H9 (cell line): Measurements from ENCODE around the gene GLIS2. TPM values are rescaled to one million over a fixed set of nuclear protein-coding genes. Genes with fewer than 3 reads are reported as not detected.
"Not testable (repeated sequence)": the region's sequence is repeated elsewhere in the genome, so short reads cannot be mapped to it uniquely, and the experiment has no call there.

Source experiments
- DNase-seq: peaks from one replicate; pipeline ENCODE4 v3.0.0-alpha.2; 2017
- H2AFZ ChIP-seq: one replicate; pipeline ENCODE4 v1.6.1; 2013; ENCODE audit warnings: mild to moderate bottlenecking, low read length, control low read depth, moderate library complexity
- H2AK5ac ChIP-seq: 2 replicates; pipeline ENCODE4 v1.6.1; 2013; ENCODE audit warnings: low read length, control low read depth, mixed read lengths; ENCODE audit not compliant: insufficient read length
- H2BK120ac ChIP-seq: one replicate; pipeline ENCODE4 v1.6.1; 2013; ENCODE audit warnings: low read depth, mild to moderate bottlenecking, low read length, control low read depth, inconsistent platforms; ENCODE audit not compliant: poor library complexity, severe bottlenecking
- H2BK12ac ChIP-seq: 2 replicates; pipeline ENCODE4 v1.6.1; 2013; ENCODE audit warnings: low read length, control low read depth, mixed read lengths, low read depth; ENCODE audit not compliant: insufficient read length
- H2BK15ac ChIP-seq: 2 replicates; pipeline ENCODE4 v1.6.1; 2013; ENCODE audit warnings: low read depth, low read length, control low read depth
- H2BK20ac ChIP-seq: one replicate; pipeline ENCODE4 v1.6.1; 2013; ENCODE audit warnings: low read depth, mild to moderate bottlenecking, low read length, control low read depth, inconsistent platforms; ENCODE audit not compliant: poor library complexity, severe bottlenecking
- H2BK5ac ChIP-seq: 2 replicates; pipeline ENCODE4 v1.6.1; 2013; ENCODE audit warnings: low read length, control low read depth, mixed read lengths; ENCODE audit not compliant: insufficient read length
- H3K14ac ChIP-seq: 2 replicates; pipeline ENCODE4 v1.6.1; 2013; ENCODE audit warnings: low read length, control low read depth; ENCODE audit not compliant: insufficient read depth
- H3K18ac ChIP-seq: 2 replicates; pipeline ENCODE4 v1.6.1; 2013; ENCODE audit warnings: low read depth, mild to moderate bottlenecking, mixed read lengths, low read length, control low read depth; ENCODE audit not compliant: insufficient read length
- H3K23ac ChIP-seq: 2 replicates; pipeline ENCODE4 v1.6.1; 2013; ENCODE audit warnings: low read length, control low read depth, mixed read lengths, low read depth; ENCODE audit not compliant: insufficient read length
- H3K23me2 ChIP-seq: 2 replicates; pipeline ENCODE4 v1.6.1; 2013; ENCODE audit warnings: low read depth, mild to moderate bottlenecking, mixed read lengths, low read length, control low read depth; ENCODE audit not compliant: insufficient read length, poor library complexity, severe bottlenecking
- H3K27ac ChIP-seq: 2 replicates; pipeline ENCODE4 v1.5.1; 2013; ENCODE audit warnings: low read length, control low read depth, mixed read lengths, low read depth; ENCODE audit not compliant: insufficient read length
- H3K27me3 ChIP-seq: 2 replicates; pipeline ENCODE4 v1.6.1; 2013; ENCODE audit warnings: low read length, control low read depth, inconsistent platforms; ENCODE audit not compliant: insufficient read depth
- H3K4ac ChIP-seq: 2 replicates; pipeline ENCODE4 v1.6.1; 2013; ENCODE audit warnings: low read depth, mild to moderate bottlenecking, control low read depth, inconsistent platforms, low read length, moderate library complexity
- H3K4me1 ChIP-seq: 2 replicates; pipeline ENCODE4 v1.6.1; 2013; ENCODE audit warnings: low read length, control low read depth, inconsistent platforms; ENCODE audit not compliant: insufficient read depth
- H3K4me2 ChIP-seq: 2 replicates; pipeline ENCODE4 v1.6.1; 2013; ENCODE audit warnings: low read length, control low read depth, mixed read lengths; ENCODE audit not compliant: insufficient read length, insufficient read depth
- H3K56ac ChIP-seq: 2 replicates; pipeline ENCODE4 v1.6.1; 2013; ENCODE audit warnings: low read depth, mild to moderate bottlenecking, mixed read lengths, low read length, control low read depth; ENCODE audit not compliant: insufficient read length
- H3K79me1 ChIP-seq: 2 replicates; pipeline ENCODE4 v1.6.1; 2013; ENCODE audit warnings: low read depth, mild to moderate bottlenecking, moderate library complexity, low read length, control low read depth, inconsistent platforms; ENCODE audit not compliant: insufficient read depth, poor library complexity, severe bottlenecking
- H3K79me2 ChIP-seq: 2 replicates; pipeline ENCODE4 v1.6.1; 2013; ENCODE audit warnings: low read length, control low read depth, inconsistent platforms; ENCODE audit not compliant: insufficient read depth
- H3K9ac ChIP-seq: 2 replicates; pipeline ENCODE4 v1.6.1; 2013; ENCODE audit warnings: low read length, control low read depth, mixed read lengths; ENCODE audit not compliant: insufficient read length; ENCODE audit errors: extremely low read depth
- H3K9me3 ChIP-seq: one replicate; pipeline ENCODE4 v1.6.1; 2013; ENCODE audit warnings: low read depth, low read length, inconsistent platforms; ENCODE audit not compliant: control insufficient read depth
- H3T11ph ChIP-seq: one replicate; pipeline ENCODE4 v1.6.1; 2013; ENCODE audit warnings: mild to moderate bottlenecking, low read length, control low read depth, inconsistent platforms
- H4K20me1 ChIP-seq: one replicate; pipeline ENCODE4 v1.6.1; 2013; ENCODE audit not compliant: control insufficient read depth, insufficient read length, insufficient read depth
- H4K5ac ChIP-seq: 2 replicates; pipeline ENCODE4 v1.6.1; 2013; ENCODE audit warnings: low read depth, mild to moderate bottlenecking, mixed read lengths, low read length, control low read depth; ENCODE audit not compliant: insufficient read length
- H4K8ac ChIP-seq: replicated peaks from 2 replicates; pipeline ENCODE4 v1.6.1; 2013; ENCODE audit warnings: low read length, control low read depth, mixed read lengths, low read depth; ENCODE audit not compliant: insufficient read length
- H4K91ac ChIP-seq: 2 replicates; pipeline ENCODE4 v1.6.1; 2013; ENCODE audit warnings: low read depth, mild to moderate bottlenecking, moderate library complexity, mixed read lengths, low read length, control low read depth; ENCODE audit not compliant: insufficient read length
- H3K27ac Mint-ChIP-seq, 3 experiments: 2 replicates in 2 of 3; 3 replicates in 1 of 3; pipeline ENCODE4 v1.8.0; 2020 to 2021; ENCODE audit warnings: mixed read lengths in 3 of 3, mild to moderate bottlenecking in 1 of 3, moderate library complexity in 1 of 3
- H3K27me3 Mint-ChIP-seq: 2 replicates; pipeline ENCODE4 v1.8.0; 2021; ENCODE audit warnings: low read depth, mild to moderate bottlenecking, moderate library complexity, mixed read lengths
- H3K36me3 Mint-ChIP-seq, 3 experiments: 2 replicates in 2 of 3; 3 replicates in 1 of 3; pipeline ENCODE4 v1.8.0; 2020 to 2021; ENCODE audit warnings: low read depth in 3 of 3, mixed read lengths in 3 of 3; ENCODE audit not compliant: insufficient read depth in 1 of 3
- H3K4me1 Mint-ChIP-seq, 2 experiments: 2 replicates each; pipeline ENCODE4 v1.8.0; 2020; ENCODE audit warnings: mixed read lengths in 2 of 2
- H3K4me3 Mint-ChIP-seq, 2 experiments: 2 replicates in 1 of 2; 3 replicates in 1 of 2; pipeline ENCODE4 v1.8.0; 2020 to 2021; ENCODE audit warnings: mild to moderate bottlenecking in 2 of 2, mixed read lengths in 2 of 2, moderate library complexity in 1 of 2
- H3K9me3 Mint-ChIP-seq, 2 experiments: 2 replicates in 1 of 2; 3 replicates in 1 of 2; pipeline ENCODE4 v1.8.0; 2020; ENCODE audit warnings: mild to moderate bottlenecking in 2 of 2, mixed read lengths in 2 of 2, moderate library complexity in 1 of 2
- WGBS: extraction: QIAGEN DNeasy Blood & Tissue Kit; methylation state at CpG from one replicate; pipeline ENCODE4 v1.1.7; 2013; ENCODE audit warnings: missing lambda C conversion rate, low lambda C conversion rate, mixed read lengths; ENCODE audit not compliant: insufficient read length; ENCODE audit errors: extremely low coverage; 5-methylcytosine and 5-hydroxymethylcytosine counted together
- total RNA-seq: library from RNA; stranded (reverse); gene quantifications from 2 replicates; pipeline ENCODE4 v1.2.1, GENCODE V29; 2021
- TF ChIP-seq, protein P1 (sequence below): fragments of 200-600 bp; sonication (generic); conservative IDR thresholded peaks from 3 replicates; pipeline ENCODE4 v1.8.0; 2021; ENCODE audit warnings: antibody characterized with exemption, mild to moderate bottlenecking

The GLIS2 gene
- total RNA-seq, 1 experiment from 2014 or later, result 14.3 TPM

DNA sequence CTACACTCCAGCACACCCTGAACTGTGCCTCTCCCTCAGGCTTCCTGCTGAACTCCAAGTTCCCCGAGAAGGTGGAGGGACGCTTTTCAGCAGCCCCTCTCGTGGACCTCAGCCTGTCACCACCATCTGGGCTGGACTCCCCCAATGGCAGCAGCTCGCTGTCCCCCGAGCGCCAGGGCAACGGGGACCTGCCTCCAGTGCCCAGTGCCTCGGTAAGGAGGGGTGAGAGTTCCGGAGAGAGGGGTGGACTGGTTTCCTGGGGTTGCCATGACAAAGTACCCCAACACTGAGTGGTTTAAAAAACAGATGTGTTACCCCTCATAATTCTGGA is 17.4 kb downstream of the GLIS2 start:
- Histone ChIP-seq H3K14ac (no peak overlapping the region), H2BK15ac (no peak overlapping the region), H3K27me3 (no peaks in the 10 kb centered on the region), H3K9me3 (no peaks in the 10 kb centered on the region), H3K79me2 (no peaks in the 10 kb centered on the region; the same call in 1 of the 2 replicates), H2AFZ (no peak overlapping the region), H4K91ac (no peak overlapping the region), H2BK120ac (no peak overlapping the region), H3K4me1 (no peaks in the 10 kb centered on the region), H3K4ac (no peak overlapping the region), H3T11ph (no peak overlapping the region), H2BK5ac (no peak overlapping the region), H3K18ac (no peak overlapping the region), H3K79me1 (no peaks in the 10 kb centered on the region), H3K23me2 (no peaks in the 10 kb centered on the region), H4K20me1 (no peaks in the 10 kb centered on the region), H3K4me2 (no peak overlapping the region), H3K56ac (no peak overlapping the region), H3K27ac (no peak overlapping the region), H2BK12ac (no peak overlapping the region), H4K5ac (no peak overlapping the region), H3K23ac (no peak overlapping the region), H2BK20ac (no peak overlapping the region), H4K8ac (no peak overlapping the region), H3K9ac (no peak overlapping the region), H2AK5ac (no peak overlapping the region)
- H3K27ac Mint-ChIP-seq, result no peak overlapping the region
- H3K4me3 Mint-ChIP-seq, result no peak overlapping the region
- TF ChIP-seq, protein P1, sequence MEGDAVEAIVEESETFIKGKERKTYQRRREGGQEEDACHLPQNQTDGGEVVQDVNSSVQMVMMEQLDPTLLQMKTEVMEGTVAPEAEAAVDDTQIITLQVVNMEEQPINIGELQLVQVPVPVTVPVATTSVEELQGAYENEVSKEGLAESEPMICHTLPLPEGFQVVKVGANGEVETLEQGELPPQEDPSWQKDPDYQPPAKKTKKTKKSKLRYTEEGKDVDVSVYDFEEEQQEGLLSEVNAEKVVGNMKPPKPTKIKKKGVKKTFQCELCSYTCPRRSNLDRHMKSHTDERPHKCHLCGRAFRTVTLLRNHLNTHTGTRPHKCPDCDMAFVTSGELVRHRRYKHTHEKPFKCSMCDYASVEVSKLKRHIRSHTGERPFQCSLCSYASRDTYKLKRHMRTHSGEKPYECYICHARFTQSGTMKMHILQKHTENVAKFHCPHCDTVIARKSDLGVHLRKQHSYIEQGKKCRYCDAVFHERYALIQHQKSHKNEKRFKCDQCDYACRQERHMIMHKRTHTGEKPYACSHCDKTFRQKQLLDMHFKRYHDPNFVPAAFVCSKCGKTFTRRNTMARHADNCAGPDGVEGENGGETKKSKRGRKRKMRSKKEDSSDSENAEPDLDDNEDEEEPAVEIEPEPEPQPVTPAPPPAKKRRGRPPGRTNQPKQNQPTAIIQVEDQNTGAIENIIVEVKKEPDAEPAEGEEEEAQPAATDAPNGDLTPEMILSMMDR, result no peak
- H3K9me3 Mint-ChIP-seq, result no peaks in the 10 kb centered on the region
- no peak for DNase-seq
- peaks cover 3 to 7% of the 10 kb centered on the region in 2 experiments for H3K4me1 Mint-ChIP-seq
- no peaks in the 10 kb centered on the region for H3K27me3 Mint-ChIP-seq
- WGBS, result no CpG with 5 or more reads among the region's 9 CpGs
- H3K36me3 Mint-ChIP-seq, result peaks cover 4 to 15% (median 10%) of the 10 kb centered on the region in 3 experiments; a peak in 5 of 7 replicates

DNA sequence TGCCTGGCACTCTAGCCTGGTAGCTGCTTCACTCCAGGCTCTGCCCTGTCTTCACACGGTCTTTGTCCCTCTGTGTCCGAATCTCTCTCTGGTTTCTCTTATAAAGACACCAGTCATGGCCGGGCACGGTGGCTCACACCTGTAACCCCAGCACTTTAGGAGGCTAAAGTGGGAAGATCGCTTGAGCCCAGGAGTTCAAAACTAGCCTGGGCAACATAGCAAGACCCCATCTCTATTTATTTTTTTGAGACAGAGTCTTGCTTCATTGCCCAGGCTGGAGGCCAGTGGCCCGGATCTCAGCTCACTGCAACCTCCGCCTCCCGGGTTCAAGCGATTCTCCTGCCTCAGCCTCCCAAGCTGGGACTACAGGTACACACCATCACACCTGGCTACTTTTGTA is 17.8 kb downstream of the GLIS2 start:
- H3K9me3 ChIP-seq, H2AFZ ChIP-seq, H2BK15ac ChIP-seq, H2BK120ac ChIP-seq, H2BK12ac ChIP-seq, H3K4me3 Mint-ChIP-seq, H3K79me2 ChIP-seq, H3K23me2 ChIP-seq, H3K27ac ChIP-seq, H3K27me3 ChIP-seq, H3K4me1 ChIP-seq, H3K9ac ChIP-seq, H4K5ac ChIP-seq, H3T11ph ChIP-seq, H3K56ac ChIP-seq, H3K4ac ChIP-seq, H3K18ac ChIP-seq, H2AK5ac ChIP-seq, H3K79me1 ChIP-seq, H3K27me3 Mint-ChIP-seq, H3K14ac ChIP-seq, H4K8ac ChIP-seq, H4K91ac ChIP-seq, H3K27ac Mint-ChIP-seq, H3K23ac ChIP-seq, H2BK20ac ChIP-seq, H2BK5ac ChIP-seq, H3K9me3 Mint-ChIP-seq, H4K20me1 ChIP-seq, H3K4me2 ChIP-seq, H3K4me1 Mint-ChIP-seq, DNase-seq: not testable (repeated sequence)
- peaks cover 4 to 15% (median 10%) of the 10 kb centered on the region in 3 experiments; a peak in 5 of 7 replicates for H3K36me3 Mint-ChIP-seq
- WGBS, result no CpG with 5 or more reads among the region's 9 CpGs
